Ovary (tissue), 9 donors: Measurements from ENCODE around the gene HSPBP1. TPM values are rescaled to one million over a fixed set of nuclear protein-coding genes. Genes with fewer than 3 reads are reported as not detected.

Source experiments
- DNase-seq, 5 donors: peaks; one replicate each; pipeline ENCODE4 v3.0.0-alpha.2; 2019 to 2020
- H3K27ac ChIP-seq, 2 donors: fragments of 200-600 bp; one replicate each; pipeline versions ENCODE4 v1.5.1 to v1.8.0; 2019 to 2022
- H3K27me3 ChIP-seq: fragments of 200-600 bp; one replicate; pipeline ENCODE4 v1.8.0; 2022
- H3K36me3 ChIP-seq: fragments of 200-600 bp; sonication (generic); one replicate; pipeline ENCODE4 v1.5.1; 2019
- H3K4me1 ChIP-seq: one replicate; pipeline ENCODE4 v1.8.1; 2013; ENCODE audit warnings: mild to moderate bottlenecking, moderate library complexity; ENCODE audit not compliant: insufficient read depth
- H3K4me3 ChIP-seq: fragments of 200-600 bp; sonication (generic); one replicate; pipeline ENCODE4 v1.5.1; 2017
- H3K9me3 ChIP-seq, 2 donors: fragments of 200-600 bp in 1 of 2; sonication (generic) in 1 of 2; one replicate each; pipeline versions ENCODE4 v1.5.1 to v1.8.1; 2013 to 2019; ENCODE audit warnings: mild to moderate bottlenecking in 1 of 2, moderate library complexity in 1 of 2
- EP300 ChIP-seq: sonication (generic); formaldehyde crosslinking; IDR thresholded peaks from one replicate; pipeline ENCODE4 v1.6.1; 2017; ENCODE audit warnings: antibody characterized with exemption
- POLR2A ChIP-seq: fragments of 450-650 bp; IDR thresholded peaks from one replicate; pipeline ENCODE4 v1.6.1; 2017; ENCODE audit warnings: antibody characterized with exemption, mild to moderate bottlenecking, moderate library complexity
- WGBS, 3 donors: extraction: QIAGEN DNeasy Blood & Tissue Kit in 1 of 3; methylation state at CpG; one replicate each; pipeline versions ENCODE4 v1.1.5 to v1.1.7; 2013 to 2017; 5-methylcytosine and 5-hydroxymethylcytosine counted together
- intact Hi-C, 4 donors: fragments of 100-400 bp; cut with DNase I; formaldehyde crosslinking; loops; one replicate each; pipeline versions ENCODE4 v1.11.0 to v1.15.1; 2022 to 2023
- polyA plus RNA-seq, 2 donors: library from polyadenylated mRNA; stranded (reverse); fragments of 200-250 nt in 1 of 2; fragments of 350-450 nt in 1 of 2; fragmentation: Illumina TruSeq in 1 of 2; extraction: RNeasy Lipid Tissue Mini Kit (QIAGEN cat#74804) in 1 of 2; gene quantifications; one replicate each; pipeline ENCODE4 v1.2.3, GENCODE V29; 2013 to 2014
- total RNA-seq, 7 donors: library from RNA; depleted of rRNA in 2 of 7; stranded (reverse); fragments of >200 nt in 2 of 7; fragmentation: NEBNext Ultra II Directional in 3 of 7; extraction: Animal tissue kit (Norgen Biotek cat#: 25700) in 3 of 7; gene quantifications; one replicate each; pipeline versions ENCODE4 v1.1.0 to v1.2.4, GENCODE V29; 2016 to 2023
- TF ChIP-seq, protein P1 (sequence below), 3 donors: fragments of 450-650 bp in 2 of 3; fragments of 200-600 bp in 1 of 3; IDR thresholded peaks; one replicate each; pipeline versions ENCODE4 v1.5.1 to v1.8.0; 2016 to 2022; ENCODE audit warnings: antibody characterized with exemption in 3 of 3, mild to moderate bottlenecking in 1 of 3
- donor health status: DM: no; HTN: no; CAD: no; lungs with moderate emphysema.
- donor health status: DM: no; HTN: no; CAD: no.
- donor health status: Bipolar disorder and iron deficiency.
- donor health status: DM: yes; HTN: yes; CAD: no.
- donor health status: DM: no; HTN: no; CAD: no.
- donor health status: DM: yes; HTN: yes; CAD: no.

Gene HSPBP1
- total and polyA plus RNA-seq, 9 donors, result 3.6 to 40.7 (median 31.8) TPM

DNA sequence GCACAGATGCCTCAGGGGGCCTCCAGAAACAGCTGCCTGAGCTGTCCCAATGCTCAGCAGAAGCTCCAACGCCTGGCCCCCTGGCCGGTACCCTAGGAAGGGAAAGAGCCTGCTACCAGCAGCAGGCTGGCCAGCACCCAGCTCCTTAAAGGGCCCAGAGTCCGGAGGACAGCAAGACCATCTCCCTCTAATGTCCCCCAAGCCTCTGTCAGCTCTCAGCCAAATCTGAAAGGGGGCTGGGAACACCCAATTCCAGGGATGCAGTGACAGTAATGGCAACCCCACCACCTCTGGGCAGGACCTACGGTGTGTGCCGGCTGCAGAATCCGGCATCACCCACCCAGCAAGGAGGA lies 25.3 kb downstream of the HSPBP1 start:
- Histone ChIP-seq H3K4me3 (no peak overlapping the region), H3K36me3 (no peaks in the 10 kb centered on the region), H3K9me3 (no peaks in the 10 kb centered on the region), H3K27me3 (no peaks in the 10 kb centered on the region), H3K27ac (no peak overlapping the region), H3K4me1 (peaks cover 15% of the 10 kb centered on the region)
- intact Hi-C loops, result no loop called here
- TF ChIP-seq, protein P1, sequence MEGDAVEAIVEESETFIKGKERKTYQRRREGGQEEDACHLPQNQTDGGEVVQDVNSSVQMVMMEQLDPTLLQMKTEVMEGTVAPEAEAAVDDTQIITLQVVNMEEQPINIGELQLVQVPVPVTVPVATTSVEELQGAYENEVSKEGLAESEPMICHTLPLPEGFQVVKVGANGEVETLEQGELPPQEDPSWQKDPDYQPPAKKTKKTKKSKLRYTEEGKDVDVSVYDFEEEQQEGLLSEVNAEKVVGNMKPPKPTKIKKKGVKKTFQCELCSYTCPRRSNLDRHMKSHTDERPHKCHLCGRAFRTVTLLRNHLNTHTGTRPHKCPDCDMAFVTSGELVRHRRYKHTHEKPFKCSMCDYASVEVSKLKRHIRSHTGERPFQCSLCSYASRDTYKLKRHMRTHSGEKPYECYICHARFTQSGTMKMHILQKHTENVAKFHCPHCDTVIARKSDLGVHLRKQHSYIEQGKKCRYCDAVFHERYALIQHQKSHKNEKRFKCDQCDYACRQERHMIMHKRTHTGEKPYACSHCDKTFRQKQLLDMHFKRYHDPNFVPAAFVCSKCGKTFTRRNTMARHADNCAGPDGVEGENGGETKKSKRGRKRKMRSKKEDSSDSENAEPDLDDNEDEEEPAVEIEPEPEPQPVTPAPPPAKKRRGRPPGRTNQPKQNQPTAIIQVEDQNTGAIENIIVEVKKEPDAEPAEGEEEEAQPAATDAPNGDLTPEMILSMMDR (IDR thresholded peaks at IDR 0.05), result no peak
- TF ChIP-seq POLR2A (no peak), EP300 (no peak)
- DNase-seq, result no peak
- WGBS, 3 donors, result 54 to 74% (median 58%) methylated on average over 6 of the region's 6 CpGs

DNA sequence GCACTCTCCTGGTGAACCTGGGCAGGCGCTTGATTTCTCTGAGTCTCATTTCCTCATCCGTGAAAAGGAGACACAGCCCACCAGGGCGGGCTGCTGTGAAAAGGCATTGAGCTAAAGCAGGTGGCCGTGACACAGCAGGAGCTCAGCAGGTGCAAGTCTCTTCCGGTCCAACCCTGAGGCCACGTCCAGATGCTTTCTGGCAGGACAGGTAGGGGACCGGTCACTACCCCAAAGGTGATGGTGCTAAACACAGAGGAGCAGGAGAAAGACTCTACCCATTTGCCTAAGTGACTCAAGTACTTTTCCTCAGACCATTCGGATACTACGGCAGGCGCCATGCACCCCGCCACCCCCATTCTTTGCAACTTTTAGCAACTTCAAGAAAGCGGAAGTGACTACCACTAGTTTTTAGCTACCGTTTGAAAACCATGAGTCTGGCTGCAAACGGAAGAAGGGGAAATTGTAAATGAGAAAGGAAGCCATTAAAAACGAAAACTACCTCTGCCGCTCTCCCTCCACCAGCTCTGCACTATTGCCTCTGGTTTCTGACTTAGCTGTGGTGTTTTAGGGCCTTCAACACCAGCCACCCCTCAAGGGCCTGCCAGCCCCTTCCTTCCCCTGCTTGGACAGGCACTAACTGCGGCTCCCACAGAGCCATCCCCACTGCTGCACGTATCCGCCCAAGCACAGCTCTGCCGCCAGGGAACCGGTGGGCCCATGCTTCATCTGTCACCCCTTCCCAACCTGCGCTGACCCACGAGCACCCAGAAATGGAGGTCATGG lies 25.9 kb downstream of the HSPBP1 start:
- Histone ChIP-seq H3K27me3 (no peaks in the 10 kb centered on the region), H3K36me3 (no peaks in the 10 kb centered on the region), H3K9me3 (no peaks in the 10 kb centered on the region), H3K27ac (no peak overlapping the region), H3K4me3 (no peak overlapping the region), H3K4me1 (peaks cover 15% of the 10 kb centered on the region)
- TF ChIP-seq, protein P1 (IDR thresholded peaks at IDR 0.05), result no peak
- TF ChIP-seq EP300, result no peak
- TF ChIP-seq POLR2A, result no peak
- DNase-seq, result no peak
- intact Hi-C loops, result no loop called here
- WGBS, 3 donors, result 73 to 75% (median 74%) methylated on average over 23 of the region's 23 CpGs

DNA sequence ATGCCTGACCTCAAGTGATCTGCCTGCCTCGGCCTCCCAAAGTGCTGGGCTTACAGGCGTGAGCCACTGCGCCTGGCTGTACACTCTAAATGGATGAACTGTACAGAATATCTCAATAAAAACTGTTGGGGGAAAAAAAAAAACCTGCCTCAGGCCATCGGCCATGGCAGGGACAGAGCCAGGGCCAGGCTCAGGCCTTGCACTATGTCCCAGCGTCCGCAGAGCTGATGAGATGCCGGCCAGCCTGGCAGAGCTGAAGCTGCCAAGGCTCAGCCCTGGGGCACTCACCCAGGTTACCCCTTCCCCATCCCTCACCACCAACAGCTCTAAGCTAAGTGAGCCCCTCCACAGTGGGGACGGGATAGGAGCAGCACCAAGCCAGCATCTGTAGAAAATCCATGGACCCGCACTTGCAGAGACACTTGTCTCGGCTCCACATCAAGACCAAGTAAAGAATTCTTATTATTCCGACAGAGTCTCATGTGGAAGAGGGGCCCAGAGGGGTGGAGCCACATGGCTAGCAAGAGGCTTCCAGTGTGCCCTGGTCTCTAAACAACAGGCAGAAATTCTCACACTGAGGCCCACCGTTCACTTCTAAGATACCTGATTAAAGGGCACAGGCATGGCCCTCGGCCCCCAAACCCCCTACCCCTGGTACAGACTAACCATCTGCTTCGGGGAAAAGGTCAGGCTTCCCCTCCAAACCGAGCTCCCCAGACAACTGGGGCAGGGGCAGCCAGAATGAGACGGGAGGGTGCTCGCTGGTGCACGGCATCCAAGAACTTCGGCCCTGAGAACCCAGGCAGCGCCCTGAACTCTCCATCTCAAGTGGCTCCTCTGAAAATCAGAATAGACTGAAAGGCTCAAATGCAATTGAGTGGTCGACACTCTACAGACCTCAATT lies 26.9 kb downstream of the HSPBP1 start:
- no peaks in the 10 kb centered on the region for H3K9me3 ChIP-seq
- H3K4me1 ChIP-seq, result peaks cover 15% of the 10 kb centered on the region
- no peaks in the 10 kb centered on the region for H3K36me3 ChIP-seq
- no peak overlapping the region for H3K27ac ChIP-seq
- DNase-seq, result peak in 1 of 5 donors; percentile 23
- no peak overlapping the region for H3K4me3 ChIP-seq
- no peaks in the 10 kb centered on the region for H3K27me3 ChIP-seq
- TF ChIP-seq EP300 (no peak), POLR2A (no peak)
- TF ChIP-seq, protein P1 (IDR thresholded peaks at IDR 0.05), result no peak
- WGBS, 3 donors, result 80 to 83% (median 82%) methylated on average over 21 of the region's 21 CpGs
- intact Hi-C loops, result no loop called here

DNA sequence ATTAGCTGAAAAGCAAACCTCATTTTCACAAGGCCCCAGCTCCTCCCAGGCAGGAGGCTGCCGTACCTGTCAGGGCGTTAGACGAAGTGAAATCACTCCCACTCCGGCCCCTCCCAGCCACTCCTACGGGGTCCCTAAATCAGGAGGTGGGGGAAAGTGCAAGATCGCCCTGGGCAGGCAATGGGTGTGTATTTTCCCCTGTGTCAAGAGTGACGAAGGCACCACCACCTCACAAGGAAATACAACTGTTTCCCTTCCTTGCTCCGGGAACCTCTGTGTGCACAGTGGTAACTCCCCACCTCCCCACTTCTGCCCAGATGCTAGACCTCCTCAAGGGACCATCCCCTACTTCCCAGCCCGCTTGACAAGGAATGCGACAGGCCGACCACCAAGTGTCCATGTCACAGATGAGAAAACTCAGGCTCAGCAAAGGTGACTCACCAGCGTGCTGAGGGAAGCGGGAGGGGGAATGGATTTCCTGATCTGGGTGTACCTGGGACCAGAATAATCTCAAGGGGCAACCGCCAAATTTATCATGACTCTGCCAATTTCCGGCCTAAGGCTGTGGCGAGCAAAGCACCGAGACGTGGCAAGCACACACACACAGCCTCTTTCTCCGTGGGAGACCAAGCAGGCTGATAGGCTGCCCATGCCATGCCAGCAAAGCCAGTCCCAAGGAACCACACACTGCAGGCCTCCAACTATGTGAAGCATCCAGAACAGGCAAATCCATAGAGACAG lies 28.4 kb downstream of the HSPBP1 start:
- H3K4me3 ChIP-seq, result no peak overlapping the region
- TF ChIP-seq, protein P1 (IDR thresholded peaks at IDR 0.05), result no peak
- TF ChIP-seq EP300 (no peak), POLR2A (no peak)
- intact Hi-C loops, result no loop called here
- no peaks in the 10 kb centered on the region for H3K36me3 ChIP-seq
- DNase-seq, result peak in 1 of 5 donors; percentile 29
- no peak overlapping the region for H3K27ac ChIP-seq
- H3K9me3 ChIP-seq, result no peaks in the 10 kb centered on the region
- H3K27me3 ChIP-seq, result no peaks in the 10 kb centered on the region
- WGBS, 3 donors, result 66 to 70% (median 70%) methylated on average over 19 of the region's 19 CpGs
- peaks cover 8% of the 10 kb centered on the region for H3K4me1 ChIP-seq
